HG03064 (cell line): ENCODE results near the gene ABCA10.
A peak's percentile ranks its signal among the peaks of the same experiment; 100 is the strongest.
"Not testable (repeated sequence)": the region's sequence is repeated elsewhere in the genome, so short reads cannot be mapped to it uniquely, and the experiment has no call there.

ENCODE experiments used
- ATAC-seq: cut with Tn5 transposase; IDR thresholded peaks from one replicate; pipeline ENCODE4 v1.9.1; 2021; ENCODE audit warnings: low read depth; ENCODE audit not compliant: unreplicated experiment

ABCA10 gene

GRCh38 chr17:69173118-69173517, 55.5 kb downstream of the ABCA10 start:
- ATAC-seq, result no peak

DNA sequence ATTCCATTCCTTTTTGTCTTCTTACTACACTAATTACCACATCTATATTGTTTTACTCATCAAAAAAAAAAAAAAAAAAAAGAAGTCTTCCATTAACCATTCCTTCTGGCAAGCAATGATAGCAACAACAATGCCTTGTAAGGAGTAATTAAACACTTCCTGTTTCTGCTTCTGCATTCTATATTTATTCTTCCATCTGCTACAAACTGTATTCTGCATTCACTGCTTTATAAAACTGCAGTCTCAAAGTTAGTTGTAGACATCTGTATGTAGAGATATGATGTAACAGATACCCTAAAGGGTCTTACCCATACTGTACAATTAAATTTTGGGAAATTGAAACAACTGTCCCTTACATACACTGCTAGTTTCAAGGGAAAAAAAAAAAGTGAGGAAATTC, 58.2 kb downstream of the ABCA10 start:
- no peak for ATAC-seq

- not testable (repeated sequence) for ATAC-seq
Measured at GRCh38 chr17:69168642-69169041, 60.0 kb downstream of the ABCA10 start.

DNA sequence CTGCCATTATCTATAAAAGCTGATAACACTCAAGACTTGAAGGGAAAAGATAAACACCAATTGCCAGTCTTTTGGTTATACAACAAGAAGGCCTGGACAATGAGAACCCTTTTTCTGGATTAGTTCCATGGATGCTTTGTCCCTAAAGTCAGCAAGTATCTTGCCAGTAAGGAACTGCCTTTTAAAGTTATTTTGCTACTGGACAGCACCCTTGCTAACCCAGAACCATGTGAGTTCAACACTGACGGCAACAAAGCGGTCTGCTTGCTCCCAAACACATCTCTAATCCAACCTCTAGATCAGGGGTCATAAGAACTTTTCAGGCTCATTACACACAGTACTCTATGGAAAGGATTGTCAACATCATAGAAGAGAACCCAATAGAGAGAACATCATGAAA, 61.7 kb downstream of the ABCA10 start:
- no peak for ATAC-seq

DNA sequence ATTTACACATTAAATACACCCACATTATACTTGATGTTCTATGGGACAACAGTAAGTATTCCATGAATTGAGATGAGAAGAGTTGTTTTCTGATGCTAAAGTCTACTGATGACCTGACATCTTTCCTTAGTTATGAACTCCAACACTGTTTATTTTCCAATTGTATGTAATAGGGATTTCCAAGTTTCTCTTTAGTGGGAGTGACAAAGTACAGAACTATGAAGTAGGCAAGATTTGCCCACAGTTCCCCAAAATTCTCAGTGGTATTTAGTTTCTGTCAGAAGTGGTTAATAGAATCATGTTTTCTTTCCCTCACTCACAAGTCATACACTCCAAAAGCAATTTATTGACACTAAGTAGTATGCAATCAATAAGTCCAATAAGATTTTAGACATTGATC, 64.4 kb downstream of the ABCA10 start:
- ATAC-seq, result no peak

DNA sequence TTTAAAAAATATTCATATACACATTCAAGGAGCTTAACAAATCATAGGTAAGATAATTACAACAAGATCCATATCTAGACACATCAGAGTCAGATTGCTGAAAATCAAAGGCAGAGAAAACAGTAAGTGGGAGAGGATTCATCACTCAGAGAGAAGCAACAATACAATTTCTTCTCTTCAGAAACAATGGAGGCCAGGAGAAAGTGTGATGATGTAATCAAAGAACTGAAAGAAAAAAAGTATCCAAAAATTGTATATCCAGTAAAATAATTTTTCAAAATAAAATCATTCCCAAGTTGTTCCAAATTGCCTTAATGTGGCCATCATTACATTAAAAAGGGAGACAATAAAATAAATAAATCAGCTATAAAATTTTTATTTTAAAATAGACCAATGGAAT, 69.2 kb downstream of the ABCA10 start:
- no peak for ATAC-seq

- ATAC-seq, result no peak
Measured at GRCh38 chr17:69154267-69154666, 74.4 kb downstream of the ABCA10 start.

DNA sequence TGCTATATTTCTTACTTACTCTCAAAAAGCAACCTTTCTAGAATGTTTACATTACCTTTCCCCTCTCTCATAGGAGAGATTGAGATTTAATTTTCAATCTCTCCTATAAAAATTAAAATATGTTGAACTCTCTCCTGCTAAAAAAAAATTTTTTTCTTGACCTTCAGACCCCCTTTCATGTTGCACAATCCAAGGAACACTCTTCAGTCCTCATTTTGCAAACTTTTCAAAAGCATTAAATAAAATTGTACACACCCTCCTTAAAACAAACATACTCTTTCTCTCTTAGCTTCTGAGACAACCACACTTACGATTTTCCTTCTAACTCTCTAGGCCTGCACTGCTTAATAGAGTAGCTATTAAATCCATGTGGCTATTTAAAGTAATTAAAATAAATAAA, 78.3 kb downstream of the ABCA10 start:
- no peak for ATAC-seq

- ATAC-seq, result no peak
Measured at GRCh38 chr17:69147460-69147859, 81.2 kb downstream of the ABCA10 start.

- ATAC-seq, result no peak
Measured at GRCh38 chr17:69144331-69145255, 84.0 kb downstream of the ABCA10 start.

DNA sequence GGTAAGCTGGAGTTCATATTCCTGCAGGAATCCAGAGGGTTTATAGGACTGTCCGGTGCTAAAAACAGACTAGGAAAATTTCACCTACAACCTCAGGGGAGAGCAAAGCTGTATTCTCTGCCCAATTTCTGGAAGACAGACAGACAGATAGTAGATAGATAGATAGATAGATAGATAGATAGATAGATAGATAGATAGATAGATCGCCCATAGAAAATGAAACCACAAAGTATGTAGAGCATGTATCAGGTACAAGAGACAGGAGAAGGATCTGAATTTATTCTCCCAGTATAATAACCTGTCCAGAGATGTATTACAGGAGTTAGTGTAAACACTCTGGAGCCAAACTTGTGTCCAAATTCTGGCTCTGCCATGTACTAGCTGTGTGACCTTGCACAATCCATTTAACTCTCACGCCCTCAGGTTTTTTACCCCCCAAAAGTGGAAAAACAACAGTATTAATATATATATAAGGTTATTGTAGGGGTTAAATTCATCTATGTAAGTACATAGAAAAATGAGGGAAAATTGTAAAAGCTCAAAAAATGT, 84.9 kb downstream of the ABCA10 start:
- no peak for ATAC-seq

- ATAC-seq, result no peak
Measured at GRCh38 chr17:69143151-69143550, 85.5 kb downstream of the ABCA10 start.

- ATAC-seq, result no peak
Measured at GRCh38 chr17:69142175-69142802, 86.3 kb downstream of the ABCA10 start.

GRCh38 chr17:69141431-69142174, 87.0 kb downstream of the ABCA10 start, which contains the start of gene ABCA6:
ABCA6 (minus strand) TSS chr17:69141895; CDS start chr17:69140703, 1,192 bp downstream.
- no peak for ATAC-seq

- no peak for ATAC-seq
Measured at GRCh38 chr17:69134112-69134511, 94.5 kb downstream of the ABCA10 start.

- ATAC-seq, result no peak
Measured at GRCh38 chr17:69130627-69131296, 97.9 kb downstream of the ABCA10 start.

GRCh38 chr17:69123626-69124025, 105.0 kb downstream of the ABCA10 start:
- no peak for ATAC-seq

- ATAC-seq, result no peak
Measured at GRCh38 chr17:69122065-69122464, 106.6 kb downstream of the ABCA10 start.

DNA sequence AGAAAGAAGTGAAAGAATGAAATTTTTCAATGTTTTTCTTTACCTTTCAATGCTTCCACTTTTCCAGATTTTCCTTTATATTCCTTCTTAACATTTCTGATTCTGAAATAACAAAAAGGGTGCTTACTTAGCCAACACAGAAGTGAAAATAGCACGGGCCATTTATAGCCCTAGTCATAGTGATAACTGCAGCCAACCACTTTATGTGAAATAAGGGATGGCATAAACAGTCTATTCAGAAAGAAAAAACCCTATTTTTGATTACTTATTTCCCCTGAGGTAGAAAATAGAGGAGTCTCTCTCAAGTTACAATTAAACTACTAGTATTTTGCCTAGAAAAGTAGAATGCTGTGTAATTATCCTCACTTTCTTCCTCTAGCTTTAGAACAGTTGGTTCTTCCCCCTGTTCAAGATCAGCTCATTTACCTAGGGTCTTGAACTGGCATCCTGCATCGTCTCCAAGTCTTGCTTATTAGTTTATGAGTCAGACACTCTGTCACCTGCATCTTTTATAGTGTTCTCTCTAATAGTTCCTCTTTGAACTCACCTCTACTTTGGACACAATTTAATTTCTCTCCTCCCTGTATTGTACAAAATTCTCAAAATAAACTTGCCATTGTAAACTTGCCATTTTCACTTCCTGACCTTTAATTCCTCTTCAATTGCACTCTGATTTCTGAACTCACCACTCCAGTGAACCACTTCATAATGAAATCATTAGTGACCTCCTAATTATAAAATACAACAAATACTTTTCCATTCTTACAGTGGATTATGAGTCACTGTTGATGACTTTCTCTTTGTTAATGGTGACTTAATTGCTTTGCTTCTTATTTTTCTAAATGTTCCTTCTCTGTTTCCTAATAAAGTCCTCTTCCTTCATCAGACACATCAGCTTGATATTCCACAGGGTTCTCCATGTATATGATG, 110.5 kb downstream of the ABCA10 start:
- peak; percentile 45 for ATAC-seq
